Activated T-cell treated with anti-CD3 and anti-CD28 coated beads, Interleukin-2, amount 50 U/mL, for 72 hours (primary cell): Measurements from ENCODE around the gene NME4. TPM values are rescaled to one million over a fixed set of nuclear protein-coding genes. Genes with fewer than 3 reads are reported as not detected.
"Not testable (repeated sequence)": the region's sequence is repeated elsewhere in the genome, so short reads cannot be mapped to it uniquely, and the experiment has no call there.

Experiments
- ATAC-seq, 2 donors: fragments of 150-1000 bp; cut with Tn5 transposase; replicated peaks in 1 of 2; 2 replicates each; pipeline ENCODE4 v1.10.0; 2021; ENCODE audit warnings: moderate library complexity in 2 of 2, mild to moderate bottlenecking in 1 of 2
- DNase-seq, 2 donors: peaks; one replicate each; pipeline ENCODE4 v3.0.0; 2021 to 2022; ENCODE audit warnings: mixed read lengths in 1 of 2
- H3K27ac Mint-ChIP-seq: one replicate; pipeline ENCODE4 v1.8.0; 2022; ENCODE audit warnings: mild to moderate bottlenecking, moderate library complexity, mixed read lengths
- H3K27me3 Mint-ChIP-seq: one replicate; pipeline ENCODE4 v1.8.0; 2022; ENCODE audit warnings: low read depth, mixed read lengths
- H3K36me3 Mint-ChIP-seq, 2 donors: one replicate each; pipeline ENCODE4 v1.8.0; 2022; ENCODE audit warnings: mixed read lengths in 2 of 2, mild to moderate bottlenecking in 1 of 2; ENCODE audit not compliant: insufficient read depth in 2 of 2
- H3K4me1 Mint-ChIP-seq: one replicate; pipeline ENCODE4 v1.8.0; 2022; ENCODE audit warnings: low read depth, mixed read lengths
- H3K4me3 Mint-ChIP-seq, 2 donors: one replicate each; pipeline ENCODE4 v1.8.0; 2022; ENCODE audit warnings: mild to moderate bottlenecking in 2 of 2, mixed read lengths in 2 of 2, moderate library complexity in 2 of 2
- H3K9me3 Mint-ChIP-seq, 2 donors: one replicate each; pipeline ENCODE4 v1.8.0; 2022; ENCODE audit warnings: mixed read lengths in 2 of 2
- total RNA-seq, 2 donors: library from RNA; stranded (reverse); gene quantifications; one replicate each; pipeline ENCODE4 v1.2.3, GENCODE V29; 2022

Gene NME4
- total RNA-seq, 2 donors from 2014 or later: 24.6 to 27.6 TPM

GRCh38 chr16:359067-359763 lies 37.8 kb upstream of the NME4 start:
- H3K4me3 Mint-ChIP-seq: no peak overlapping the region
- no peak for DNase-seq
- no peak overlapping the region for H3K27ac Mint-ChIP-seq
- no peaks in the 10 kb centered on the region for H3K9me3 Mint-ChIP-seq
- H3K36me3 Mint-ChIP-seq: no peaks in the 10 kb centered on the region
- H3K4me1 Mint-ChIP-seq: peaks cover 12% of the 10 kb centered on the region
- no peaks in the 10 kb centered on the region for H3K27me3 Mint-ChIP-seq
- ATAC-seq: no peak

GRCh38 chr16:359871-360697 lies 36.9 kb upstream of the NME4 start:
- ATAC-seq (no peak), DNase-seq (no peak)
- Mint-ChIP-seq H3K4me3 (no peak overlapping the region), H3K27ac (no peak overlapping the region), H3K36me3 (no peaks in the 10 kb centered on the region), H3K4me1 (peaks cover 7% of the 10 kb centered on the region), H3K27me3 (no peaks in the 10 kb centered on the region), H3K9me3 (no peaks in the 10 kb centered on the region)

- no peak overlapping the region for H3K4me3 Mint-ChIP-seq
- H3K36me3 Mint-ChIP-seq: no peaks in the 10 kb centered on the region
- no peak overlapping the region for H3K27ac Mint-ChIP-seq
- DNase-seq: no peak
- no peaks in the 10 kb centered on the region for H3K9me3 Mint-ChIP-seq
- no peaks in the 10 kb centered on the region for H3K27me3 Mint-ChIP-seq
- ATAC-seq: no peak
- H3K4me1 Mint-ChIP-seq: no peaks in the 10 kb centered on the region
These were observed 36.2 kb upstream of the NME4 start for GRCh38 chr16:360698-361336.

- H3K4me3 Mint-ChIP-seq: no peak overlapping the region
- no peak for DNase-seq
These were observed 35.6 kb upstream of the NME4 start for GRCh38 chr16:361341-361871.

GRCh38 chr16:361872-362701 lies 34.9 kb upstream of the NME4 start:
- ATAC-seq (peak; percentile 90 to 91), DNase-seq (peak; percentile 76 to 82)
- Mint-ChIP-seq H3K4me1 (no peaks in the 10 kb centered on the region), H3K27me3 (no peaks in the 10 kb centered on the region), H3K36me3 (peaks cover 0 to 2% of the 10 kb centered on the region in 2 donors), H3K27ac (no peak overlapping the region), H3K4me3 (peak overlapping the region; percentile 59 to 65), H3K9me3 (no peaks in the 10 kb centered on the region)

More at GRCh38 chr16:361341-361871, 35.6 kb upstream of the NME4 start:
- no peaks in the 10 kb centered on the region for H3K36me3 Mint-ChIP-seq
- H3K27ac Mint-ChIP-seq: no peak overlapping the region
- no peaks in the 10 kb centered on the region for H3K9me3 Mint-ChIP-seq
- no peak for ATAC-seq
- no peaks in the 10 kb centered on the region for H3K4me1 Mint-ChIP-seq
- no peaks in the 10 kb centered on the region for H3K27me3 Mint-ChIP-seq

GRCh38 chr16:362702-362999 lies 34.3 kb upstream of the NME4 start:
- ATAC-seq: peak in 1 of 2 donors; percentile 8
- H3K9me3 Mint-ChIP-seq, H3K4me1 Mint-ChIP-seq, DNase-seq, H3K36me3 Mint-ChIP-seq, H3K4me3 Mint-ChIP-seq, H3K27me3 Mint-ChIP-seq, H3K27ac Mint-ChIP-seq: not testable (repeated sequence)

GRCh38 chr16:363110-363765 lies 33.8 kb upstream of the NME4 start:
- ATAC-seq (no peak), DNase-seq (no peak)
- H3K4me3 Mint-ChIP-seq: no peak overlapping the region
- H3K27me3 Mint-ChIP-seq: no peaks in the 10 kb centered on the region
- no peaks in the 10 kb centered on the region for H3K9me3 Mint-ChIP-seq
- no peaks in the 10 kb centered on the region for H3K4me1 Mint-ChIP-seq
- H3K36me3 Mint-ChIP-seq: peaks cover 0 to 3% of the 10 kb centered on the region in 2 donors
- no peak overlapping the region for H3K27ac Mint-ChIP-seq

- H3K4me3 Mint-ChIP-seq: no peak overlapping the region
- DNase-seq (no peak), ATAC-seq (no peak)
- peaks cover 0 to 3% of the 10 kb centered on the region in 2 donors for H3K36me3 Mint-ChIP-seq
- H3K27me3 Mint-ChIP-seq: no peaks in the 10 kb centered on the region
- no peaks in the 10 kb centered on the region for H3K9me3 Mint-ChIP-seq
- no peak overlapping the region for H3K27ac Mint-ChIP-seq
- H3K4me1 Mint-ChIP-seq: no peaks in the 10 kb centered on the region
These were observed 33.1 kb upstream of the NME4 start for GRCh38 chr16:363766-364490.

GRCh38 chr16:364595-365491 lies 32.2 kb upstream of the NME4 start:
- Mint-ChIP-seq H3K27me3 (no peaks in the 10 kb centered on the region), H3K36me3 (peaks cover 0 to 3% of the 10 kb centered on the region in 2 donors), H3K27ac (no peak overlapping the region), H3K4me3 (no peak overlapping the region), H3K9me3 (no peaks in the 10 kb centered on the region), H3K4me1 (peaks cover 8% of the 10 kb centered on the region)
- DNase-seq: no peak
- no peak for ATAC-seq

GRCh38 chr16:366476-366875 lies 30.5 kb upstream of the NME4 start:
- no peak overlapping the region for H3K4me3 Mint-ChIP-seq
- no peak overlapping the region for H3K27ac Mint-ChIP-seq
- no peaks in the 10 kb centered on the region for H3K27me3 Mint-ChIP-seq
- peaks cover 17% of the 10 kb centered on the region for H3K4me1 Mint-ChIP-seq
- DNase-seq: no peak
- no peak for ATAC-seq
- peaks cover 0 to 4% of the 10 kb centered on the region in 2 donors for H3K36me3 Mint-ChIP-seq
- no peaks in the 10 kb centered on the region for H3K9me3 Mint-ChIP-seq

- peaks cover 0 to 7% of the 10 kb centered on the region in 2 donors for H3K36me3 Mint-ChIP-seq
- H3K9me3 Mint-ChIP-seq: no peaks in the 10 kb centered on the region
These were observed 29.6 kb upstream of the NME4 start for GRCh38 chr16:367333-367903.

More at GRCh38 chr16:367333-367903, 29.6 kb upstream of the NME4 start:
- DNase-seq (no peak), ATAC-seq (no peak)
- Mint-ChIP-seq H3K4me3 (no peak overlapping the region), H3K27me3 (no peaks in the 10 kb centered on the region), H3K27ac (no peak overlapping the region), H3K4me1 (peaks cover 17% of the 10 kb centered on the region)
